IgD-negative memory B cell (primary cell): Measurements from ENCODE around the gene KCTD5. TPM values are rescaled to one million over a fixed set of nuclear protein-coding genes. Genes with fewer than 3 reads are reported as not detected.
"Not testable (repeated sequence)": the region's sequence is repeated elsewhere in the genome, so short reads cannot be mapped to it uniquely, and the experiment has no call there.

Experiments
- H3K27ac Mint-ChIP-seq, 3 donors: one replicate each; pipeline ENCODE4 v1.8.0; 2020 to 2022; ENCODE audit warnings: mild to moderate bottlenecking in 3 of 3, mixed read lengths in 3 of 3, moderate library complexity in 1 of 3
- H3K27me3 Mint-ChIP-seq: one replicate; pipeline ENCODE4 v1.8.0; 2021; ENCODE audit warnings: mixed read lengths
- H3K36me3 Mint-ChIP-seq: one replicate; pipeline ENCODE4 v1.8.0; 2020; ENCODE audit warnings: mild to moderate bottlenecking, mixed read lengths
- H3K4me1 Mint-ChIP-seq, 3 donors: one replicate each; pipeline ENCODE4 v1.8.0; 2020 to 2022; ENCODE audit warnings: mixed read lengths in 3 of 3, mild to moderate bottlenecking in 1 of 3
- H3K4me3 Mint-ChIP-seq, 4 donors: one replicate each; pipeline ENCODE4 v1.8.0; 2020 to 2022; ENCODE audit warnings: mild to moderate bottlenecking in 4 of 4, mixed read lengths in 4 of 4, moderate library complexity in 3 of 4
- H3K9me3 Mint-ChIP-seq, 3 donors: one replicate each; pipeline ENCODE4 v1.8.0; 2020 to 2021; ENCODE audit warnings: mixed read lengths in 3 of 3, mild to moderate bottlenecking in 1 of 3
- polyA plus RNA-seq: library from polyadenylated mRNA; unstranded; fragments of 300-500 nt; fragmentation: Illumina TruSeq; gene quantifications from one replicate; pipeline ENCODE4 v1.2.3, GENCODE V29; 2021

KCTD5 gene
- 24.9 TPM for polyA plus RNA-seq

GRCh38 chr16:2682209-2683021 lies at the start of gene KCTD5:
Gene KCTD5, plus strand, starts transcription at chr16:2682523. Its CDS starts 26 bp downstream, at chr16:2682549.
- Mint-ChIP-seq H3K4me3 (peak within 1 kb of the TSS; percentile 95 to 100 (median 98)), H3K27ac (peak within 1 kb of the TSS; percentile 91 to 95 (median 92)), H3K36me3 (no peaks in the 10 kb centered on the region), H3K4me1 (peaks cover 14 to 18% (median 15%) of the 10 kb centered on the region in 3 donors), H3K9me3 (no peaks in the 10 kb centered on the region), H3K27me3 (no peaks in the 10 kb centered on the region)

- not testable (repeated sequence) for H3K27me3 Mint-ChIP-seq, H3K4me1 Mint-ChIP-seq, H3K27ac Mint-ChIP-seq, H3K4me3 Mint-ChIP-seq, H3K9me3 Mint-ChIP-seq, H3K36me3 Mint-ChIP-seq
Measured at GRCh38 chr16:2639071-2639721, 43.1 kb upstream of the KCTD5 start.

GRCh38 chr16:2639722-2640072 lies 42.6 kb upstream of the KCTD5 start:
- H3K4me1 Mint-ChIP-seq, H3K27ac Mint-ChIP-seq, H3K27me3 Mint-ChIP-seq, H3K4me3 Mint-ChIP-seq, H3K9me3 Mint-ChIP-seq, H3K36me3 Mint-ChIP-seq: not testable (repeated sequence)

- not testable (repeated sequence) for H3K27ac Mint-ChIP-seq, H3K4me3 Mint-ChIP-seq, H3K27me3 Mint-ChIP-seq, H3K36me3 Mint-ChIP-seq, H3K9me3 Mint-ChIP-seq, H3K4me1 Mint-ChIP-seq
Measured at GRCh38 chr16:2642561-2642960, 39.8 kb upstream of the KCTD5 start.

- not testable (repeated sequence) for H3K9me3 Mint-ChIP-seq, H3K27ac Mint-ChIP-seq, H3K36me3 Mint-ChIP-seq, H3K4me3 Mint-ChIP-seq, H3K27me3 Mint-ChIP-seq, H3K4me1 Mint-ChIP-seq
Measured at GRCh38 chr16:2644754-2645453, 37.4 kb upstream of the KCTD5 start.

GRCh38 chr16:2651268-2651871 lies 31.0 kb upstream of the KCTD5 start:
- H3K27ac Mint-ChIP-seq, H3K36me3 Mint-ChIP-seq, H3K4me1 Mint-ChIP-seq, H3K4me3 Mint-ChIP-seq, H3K27me3 Mint-ChIP-seq, H3K9me3 Mint-ChIP-seq: not testable (repeated sequence)

GRCh38 chr16:2653915-2654314 lies 28.4 kb upstream of the KCTD5 start:
- H3K36me3 Mint-ChIP-seq, H3K27ac Mint-ChIP-seq, H3K4me1 Mint-ChIP-seq, H3K27me3 Mint-ChIP-seq, H3K4me3 Mint-ChIP-seq, H3K9me3 Mint-ChIP-seq: not testable (repeated sequence)

GRCh38 chr16:2654949-2655348 lies 27.4 kb upstream of the KCTD5 start:
- not testable (repeated sequence) for H3K4me1 Mint-ChIP-seq

GRCh38 chr16:2656985-2657384 lies 25.3 kb upstream of the KCTD5 start:
- peaks cover 8 to 11% (median 9%) of the 10 kb centered on the region in 3 donors for H3K4me1 Mint-ChIP-seq
- no peaks in the 10 kb centered on the region for H3K36me3 Mint-ChIP-seq
- no peak overlapping the region for H3K4me3 Mint-ChIP-seq
- no peaks in the 10 kb centered on the region for H3K27me3 Mint-ChIP-seq
- H3K9me3 Mint-ChIP-seq = no peaks in the 10 kb centered on the region
- peak overlapping the region in 1 of 3 donors; percentile 9 for H3K27ac Mint-ChIP-seq

More at GRCh38 chr16:2654949-2655348, 27.4 kb upstream of the KCTD5 start:
- H3K36me3 Mint-ChIP-seq, H3K27me3 Mint-ChIP-seq, H3K4me3 Mint-ChIP-seq, H3K27ac Mint-ChIP-seq, H3K9me3 Mint-ChIP-seq: not testable (repeated sequence)

GRCh38 chr16:2657803-2658202 lies 24.5 kb upstream of the KCTD5 start:
- H3K4me3 Mint-ChIP-seq, H3K27me3 Mint-ChIP-seq: not testable (repeated sequence)

GRCh38 chr16:2659560-2659959 lies 22.8 kb upstream of the KCTD5 start:
- H3K9me3 Mint-ChIP-seq, H3K36me3 Mint-ChIP-seq, H3K27ac Mint-ChIP-seq, H3K27me3 Mint-ChIP-seq, H3K4me3 Mint-ChIP-seq: not testable (repeated sequence)
- peaks cover 8 to 19% (median 11%) of the 10 kb centered on the region in 3 donors for H3K4me1 Mint-ChIP-seq

More at GRCh38 chr16:2657803-2658202, 24.5 kb upstream of the KCTD5 start:
- not testable (repeated sequence) for H3K36me3 Mint-ChIP-seq, H3K9me3 Mint-ChIP-seq, H3K27ac Mint-ChIP-seq
- peaks cover 8 to 11% (median 9%) of the 10 kb centered on the region in 3 donors for H3K4me1 Mint-ChIP-seq

- not testable (repeated sequence) for H3K27me3 Mint-ChIP-seq, H3K9me3 Mint-ChIP-seq, H3K36me3 Mint-ChIP-seq
- Mint-ChIP-seq H3K4me1 (peaks cover 8 to 19% (median 11%) of the 10 kb centered on the region in 3 donors), H3K27ac (peak overlapping the region in 1 of 3 donors; percentile 74), H3K4me3 (peak overlapping the region in 1 of 4 donors; percentile 20)
Measured at GRCh38 chr16:2660014-2660662, 22.2 kb upstream of the KCTD5 start.

- Mint-ChIP-seq H3K4me1 (peaks cover 8 to 19% (median 11%) of the 10 kb centered on the region in 3 donors), H3K27ac (peak overlapping the region in 1 of 3 donors; percentile 67)
- not testable (repeated sequence) for H3K4me3 Mint-ChIP-seq, H3K9me3 Mint-ChIP-seq, H3K36me3 Mint-ChIP-seq, H3K27me3 Mint-ChIP-seq
Measured at GRCh38 chr16:2660755-2661373, 21.5 kb upstream of the KCTD5 start.
